ENCODE measurements around the gene PLCB4.

Gene PLCB4

GRCh38 chr20:9389346-9389745, 320.5 kb downstream of the PLCB4 start:
- no peak for DNase-seq (ENCODE audit: insufficient read length, low spot score)
- FAIRE-seq, result no peak
- TF ChIP-seq SPI1 (IDR thresholded peaks at IDR 0.05; ENCODE audit: low read depth, low read length) (no peak), TAF1 (IDR thresholded peaks at IDR 0.05; ENCODE audit: low read depth, low read length) (no peak), PAX5 (IDR thresholded peaks at IDR 0.05; ENCODE audit: insufficient read depth, low read length, severe bottlenecking) (no peak), POLR2A (IDR thresholded peaks at IDR 0.05; ENCODE audit: low read depth, low read length) (no peak), POLR2AphosphoS5 (IDR thresholded peaks at IDR 0.05; ENCODE audit: low read depth, low read length) (no peak), POU2F2 (IDR thresholded peaks at IDR 0.05; ENCODE audit: low read depth, low read length) (no peak)

GRCh38 chr20:9390441-9390840, 321.6 kb downstream of the PLCB4 start:
- TF ChIP-seq SPI1 (IDR thresholded peaks at IDR 0.05; ENCODE audit: low read depth, low read length) (no peak), POLR2AphosphoS5 (IDR thresholded peaks at IDR 0.05; ENCODE audit: low read depth, low read length) (no peak), POU2F2 (IDR thresholded peaks at IDR 0.05; ENCODE audit: low read depth, low read length) (no peak), POLR2A (IDR thresholded peaks at IDR 0.05; ENCODE audit: low read depth, low read length) (no peak), PAX5 (IDR thresholded peaks at IDR 0.05; ENCODE audit: insufficient read depth, low read length, severe bottlenecking) (no peak), TAF1 (IDR thresholded peaks at IDR 0.05; ENCODE audit: low read depth, low read length) (no peak)
- FAIRE-seq, result no peak
- no peak for DNase-seq (ENCODE audit: insufficient read length, low spot score)

- DNase-seq (ENCODE audit: insufficient read length, low spot score), result no peak
- peak; percentile 59 for FAIRE-seq
- TF ChIP-seq POU2F2 (IDR thresholded peaks at IDR 0.05; ENCODE audit: low read depth, low read length) (no peak), POLR2AphosphoS5 (IDR thresholded peaks at IDR 0.05; ENCODE audit: low read depth, low read length) (no peak), PAX5 (IDR thresholded peaks at IDR 0.05; ENCODE audit: insufficient read depth, low read length, severe bottlenecking) (no peak), TAF1 (IDR thresholded peaks at IDR 0.05; ENCODE audit: low read depth, low read length) (no peak), POLR2A (IDR thresholded peaks at IDR 0.05; ENCODE audit: low read depth, low read length) (no peak), SPI1 (IDR thresholded peaks at IDR 0.05; ENCODE audit: low read depth, low read length) (no peak)
Observed at GRCh38 chr20:9392892-9393857, 324.3 kb downstream of the PLCB4 start.

DNA sequence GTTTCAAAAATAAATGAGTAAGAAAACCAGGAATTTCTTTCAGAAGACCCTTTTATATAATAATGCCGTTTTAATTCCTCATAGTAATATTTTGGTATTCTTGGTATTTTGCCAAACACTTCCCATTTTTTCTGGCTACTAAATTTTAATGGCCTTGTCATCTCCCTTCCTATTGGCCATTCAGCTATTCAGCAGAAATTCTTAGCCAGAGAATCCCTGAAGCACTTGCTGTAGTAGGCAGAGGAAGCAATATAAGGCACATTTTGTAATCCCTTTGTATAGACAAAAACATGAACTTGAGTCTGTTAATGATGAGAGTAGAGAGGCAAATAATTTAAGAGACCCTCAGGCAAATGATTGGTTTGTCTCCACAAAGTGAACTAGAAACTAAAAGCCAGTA, 327.1 kb downstream of the PLCB4 start:
- DNase-seq (ENCODE audit: insufficient read length, low spot score), result no peak
- TF ChIP-seq POU2F2 (IDR thresholded peaks at IDR 0.05; ENCODE audit: low read depth, low read length) (no peak), SPI1 (IDR thresholded peaks at IDR 0.05; ENCODE audit: low read depth, low read length) (no peak), TAF1 (IDR thresholded peaks at IDR 0.05; ENCODE audit: low read depth, low read length) (no peak), POLR2A (IDR thresholded peaks at IDR 0.05; ENCODE audit: low read depth, low read length) (no peak), POLR2AphosphoS5 (IDR thresholded peaks at IDR 0.05; ENCODE audit: low read depth, low read length) (no peak), PAX5 (IDR thresholded peaks at IDR 0.05; ENCODE audit: insufficient read depth, low read length, severe bottlenecking) (no peak)
- FAIRE-seq, result no peak

DNA sequence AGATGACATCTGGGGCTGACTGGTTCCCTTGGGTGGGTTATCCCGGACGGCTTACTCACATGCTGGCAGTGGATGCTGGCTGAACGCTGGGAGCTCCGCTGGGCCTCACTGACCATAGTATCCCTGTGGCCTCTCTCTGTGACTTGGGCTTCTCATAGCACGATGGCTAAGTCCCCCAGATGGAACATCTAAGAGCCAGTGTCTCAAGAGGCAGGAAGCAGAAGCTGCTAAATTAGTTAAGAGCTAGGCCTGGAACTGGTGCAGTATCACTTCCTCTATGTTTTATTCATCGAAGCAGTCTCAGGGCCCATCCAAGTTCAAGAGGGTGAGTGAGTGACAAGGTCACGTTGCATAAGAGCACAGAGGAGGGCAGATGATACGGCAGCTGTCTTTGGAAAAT, 329.0 kb downstream of the PLCB4 start:
- no peak for TF ChIP-seq POU2F2 (IDR thresholded peaks at IDR 0.05; ENCODE audit: low read depth, low read length)
- no peak for TF ChIP-seq POLR2AphosphoS5 (IDR thresholded peaks at IDR 0.05; ENCODE audit: low read depth, low read length)
- no peak for TF ChIP-seq TAF1 (IDR thresholded peaks at IDR 0.05; ENCODE audit: low read depth, low read length)
- peak; percentile 94 for TF ChIP-seq SPI1 (IDR thresholded peaks at IDR 0.05; ENCODE audit: low read depth, low read length)
- no peak for TF ChIP-seq PAX5 (IDR thresholded peaks at IDR 0.05; ENCODE audit: insufficient read depth, low read length, severe bottlenecking)
- TF ChIP-seq POLR2A (IDR thresholded peaks at IDR 0.05; ENCODE audit: low read depth, low read length), result no peak
- DNase-seq (ENCODE audit: insufficient read length, low spot score) (no peak), FAIRE-seq (peak; percentile 87)

DNA sequence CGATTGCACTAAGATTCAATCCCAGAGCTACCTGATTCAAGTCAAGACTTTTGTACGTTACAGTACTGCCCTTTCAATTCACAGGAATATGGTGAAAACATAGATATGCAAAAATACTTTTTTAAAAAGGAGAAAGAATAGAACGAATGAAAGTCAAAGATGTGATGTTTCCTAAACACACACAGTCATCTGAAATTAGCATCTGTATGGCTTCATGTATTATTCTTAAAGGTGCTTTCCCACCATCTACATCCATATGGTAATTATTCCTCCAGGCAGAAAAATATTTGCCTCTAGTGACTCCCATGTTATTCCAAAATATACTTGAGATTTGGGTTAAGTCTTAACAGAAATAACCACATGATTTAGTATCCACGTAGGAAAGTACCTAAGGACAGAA, 330.0 kb downstream of the PLCB4 start:
- no peak for DNase-seq (ENCODE audit: insufficient read length, low spot score)
- TF ChIP-seq POLR2A (IDR thresholded peaks at IDR 0.05; ENCODE audit: low read depth, low read length) (no peak), TAF1 (IDR thresholded peaks at IDR 0.05; ENCODE audit: low read depth, low read length) (no peak), POLR2AphosphoS5 (IDR thresholded peaks at IDR 0.05; ENCODE audit: low read depth, low read length) (no peak), POU2F2 (IDR thresholded peaks at IDR 0.05; ENCODE audit: low read depth, low read length) (no peak), PAX5 (IDR thresholded peaks at IDR 0.05; ENCODE audit: insufficient read depth, low read length, severe bottlenecking) (no peak), SPI1 (IDR thresholded peaks at IDR 0.05; ENCODE audit: low read depth, low read length) (no peak)
- no peak for FAIRE-seq

GRCh38 chr20:9399322-9399721, 330.4 kb downstream of the PLCB4 start:
- FAIRE-seq (no peak), DNase-seq (ENCODE audit: insufficient read length, low spot score) (no peak)
- TF ChIP-seq POLR2A (IDR thresholded peaks at IDR 0.05; ENCODE audit: low read depth, low read length), result no peak
- TF ChIP-seq TAF1 (IDR thresholded peaks at IDR 0.05; ENCODE audit: low read depth, low read length), result no peak
- no peak for TF ChIP-seq POLR2AphosphoS5 (IDR thresholded peaks at IDR 0.05; ENCODE audit: low read depth, low read length)
- TF ChIP-seq PAX5 (IDR thresholded peaks at IDR 0.05; ENCODE audit: insufficient read depth, low read length, severe bottlenecking), result no peak
- TF ChIP-seq SPI1 (IDR thresholded peaks at IDR 0.05; ENCODE audit: low read depth, low read length), result no peak
- TF ChIP-seq POU2F2 (IDR thresholded peaks at IDR 0.05; ENCODE audit: low read depth, low read length), result no peak

GRCh38 chr20:9400171-9401025, 331.5 kb downstream of the PLCB4 start:
- no peak for DNase-seq (ENCODE audit: insufficient read length, low spot score)
- TF ChIP-seq PAX5 (IDR thresholded peaks at IDR 0.05; ENCODE audit: insufficient read depth, low read length, severe bottlenecking) (no peak), TAF1 (IDR thresholded peaks at IDR 0.05; ENCODE audit: low read depth, low read length) (no peak), SPI1 (IDR thresholded peaks at IDR 0.05; ENCODE audit: low read depth, low read length) (no peak), POLR2A (IDR thresholded peaks at IDR 0.05; ENCODE audit: low read depth, low read length) (no peak), POLR2AphosphoS5 (IDR thresholded peaks at IDR 0.05; ENCODE audit: low read depth, low read length) (no peak), POU2F2 (IDR thresholded peaks at IDR 0.05; ENCODE audit: low read depth, low read length) (no peak)
- no peak for FAIRE-seq
